GM12878 (cell line): ENCODE data around the gene HNRNPDL. TPM values are rescaled to one million over a fixed set of nuclear protein-coding genes. Genes with fewer than 3 reads are reported as not detected.

Experiments
- ATAC-seq: fragments of 200-7000 bp; cut with Tn5 transposase; 3 replicates; pipeline ENCODE4 v1.9.1; 2020; ENCODE audit warnings: mild to moderate bottlenecking, moderate library complexity
- BruUV-seq: library from RNA; stranded (reverse); fragments of 400-500 nt; replicated peaks from 2 replicates; lab custom pipeline; 2021; lab: Mats Ljungman, UMichigan
- CTCF ChIA-PET: fragments of 300-600 bp; sonication (Branson Sonifier 250); formaldehyde crosslinking; extraction: SDS; loops from one replicate; lab custom pipeline; 2021; ENCODE audit warnings: inconsistent platforms; lab: Yijun Ruan, JAX
- POLR2A ChIA-PET: fragments of 350-600 bp; formaldehyde crosslinking; extraction: SDS; loops from one replicate; lab custom pipeline; 2021; ENCODE audit warnings: inconsistent platforms; lab: Charles Lee
- RAD21 ChIA-PET: fragments of 300-600 bp; sonication (Branson Sonifier 250); formaldehyde crosslinking; loops from one replicate; lab custom pipeline; 2023; ENCODE audit warnings: antibody characterized with exemption; ENCODE audit not compliant: unreplicated experiment; lab: Charles Lee
- SMC1A ChIA-PET: fragments of 300-600 bp; sonication (Branson Sonifier 250); formaldehyde crosslinking; loops from one replicate; lab custom pipeline; 2023; ENCODE audit not compliant: unreplicated experiment, uncharacterized antibody; lab: Charles Lee
- DNase-seq: peaks from one replicate; pipeline ENCODE4 v3.0.0-alpha.2; 2011; ENCODE audit warnings: low read depth, low spot score
- FAIRE-seq: peaks from 3 replicates; lab custom pipeline; 2011; peaks lifted over from hg19 to GRCh38; lab: Jason Lieb, UNC
- H2AFZ ChIP-seq: 2 replicates; pipeline ENCODE4 v1.6.0; 2011; ENCODE audit warnings: low read depth, low read length, control low read depth; ENCODE audit not compliant: control insufficient read depth
- H3K27ac ChIP-seq: 2 replicates; pipeline ENCODE4 v1.5.1; 2011; ENCODE audit warnings: control low read depth; ENCODE audit not compliant: control insufficient read depth, insufficient read depth
- H3K27me3 ChIP-seq, 2 experiments: replicated peaks in 1 of 2; 2 replicates each; pipeline versions ENCODE4 v1.6.0 to v1.6.1; 2011; ENCODE audit warnings: low read length in 1 of 2; ENCODE audit not compliant: control insufficient read depth in 2 of 2, insufficient read depth in 2 of 2
- H3K36me3 ChIP-seq, 2 experiments: 2 replicates each; pipeline ENCODE4 v1.5.1; 2011; ENCODE audit warnings: low read length in 1 of 2; ENCODE audit not compliant: control insufficient read depth in 2 of 2, insufficient read depth in 2 of 2
- H3K4me1 ChIP-seq: 2 replicates; pipeline ENCODE4 v1.6.1; 2011; ENCODE audit warnings: mild to moderate bottlenecking, low read length, moderate library complexity, mixed read lengths; ENCODE audit not compliant: control insufficient read depth, insufficient read depth
- H3K4me2 ChIP-seq: 2 replicates; pipeline ENCODE4 v1.6.0; 2011; ENCODE audit warnings: control low read depth; ENCODE audit not compliant: control insufficient read depth, insufficient read depth
- H3K4me3 ChIP-seq: fragments of 200-600 bp; sonication (generic); 2 replicates; pipeline ENCODE4 v1.5.1; 2016
- H3K79me2 ChIP-seq: 2 replicates; pipeline ENCODE4 v1.6.0; 2011; ENCODE audit warnings: low read length; ENCODE audit not compliant: control insufficient read depth, insufficient read depth
- H3K9ac ChIP-seq: 2 replicates; pipeline ENCODE4 v1.8.0; 2011; ENCODE audit warnings: low read length, control low read depth, mixed read lengths; ENCODE audit not compliant: control insufficient read depth, insufficient read depth
- H3K9me3 ChIP-seq: replicated peaks from 3 replicates; pipeline ENCODE4 v1.5.1; 2011; ENCODE audit warnings: mild to moderate bottlenecking, low read length; ENCODE audit not compliant: control insufficient read depth, insufficient read depth
- H4K20me1 ChIP-seq: 2 replicates; pipeline ENCODE4 v1.6.0; 2011; ENCODE audit not compliant: control insufficient read depth, insufficient read depth
- BHLHE40 ChIP-seq, 2 experiments: fragments of 450-650 bp in 1 of 2; IDR thresholded peaks; 2 replicates each; pipeline ENCODE4 v1.6.1; 2011 to 2017; ENCODE audit warnings: low read depth in 2 of 2, borderline replicate concordance in 1 of 2, improper control_type of control experiment in 1 of 2, low read length in 1 of 2, mild to moderate bottlenecking in 1 of 2
- CEBPB ChIP-seq, 2 experiments: fragments of 150-350 bp in 1 of 2; IDR thresholded peaks; 2 replicates each; pipeline ENCODE4 v1.6.1; 2012 to 2014; ENCODE audit warnings: low read depth in 2 of 2, low read length in 2 of 2, borderline replicate concordance in 1 of 2, inconsistent platforms in 1 of 2
- FOS ChIP-seq: IDR thresholded peaks from 3 replicates; pipeline ENCODE4 v1.6.1; 2011; ENCODE audit warnings: borderline replicate concordance; ENCODE audit not compliant: insufficient read length; ENCODE audit errors: extremely low read depth
- JUND ChIP-seq: IDR thresholded peaks from 2 replicates; pipeline ENCODE4 v1.6.1; 2012; ENCODE audit warnings: low read depth, mild to moderate bottlenecking, low read length, improper control_type of control experiment, moderate library complexity
- LARP7 ChIP-seq: fragments of 450-650 bp; IDR thresholded peaks from 2 replicates; pipeline ENCODE4 v1.6.1; 2017; ENCODE audit warnings: mild to moderate bottlenecking
- NBN ChIP-seq: fragments of 450-650 bp; IDR thresholded peaks from 2 replicates; pipeline ENCODE4 v1.6.1; 2016
- NKRF ChIP-seq: fragments of 450-650 bp; conservative IDR thresholded peaks from 2 replicates; pipeline ENCODE4 v1.6.1; 2017; ENCODE audit warnings: mild to moderate bottlenecking, moderate library complexity
- PBX3 ChIP-seq: IDR thresholded peaks from 2 replicates; pipeline ENCODE4 v1.6.1; 2011; ENCODE audit warnings: mild to moderate bottlenecking, low read depth, low read length, moderate library complexity; ENCODE audit not compliant: insufficient replicate concordance
- RELA ChIP-seq: fragments of 450-650 bp; IDR thresholded peaks from 2 replicates; pipeline ENCODE4 v1.8.0; 2014; ENCODE audit warnings: borderline replicate concordance; ENCODE audit not compliant: partially characterized antibody
- SIN3A ChIP-seq: IDR thresholded peaks from 2 replicates; pipeline ENCODE4 v1.6.1; 2012; ENCODE audit warnings: low read depth, low read length, improper control_type of control experiment
- TCF7 ChIP-seq: IDR thresholded peaks from 2 replicates; pipeline ENCODE4 v1.6.1; 2014; ENCODE audit warnings: antibody characterized with exemption, borderline replicate concordance
- ZNF217 ChIP-seq: fragments of 450-650 bp; IDR thresholded peaks from 2 replicates; pipeline ENCODE4 v1.6.1; 2017; ENCODE audit warnings: antibody characterized with exemption, mild to moderate bottlenecking
- ZNF384 ChIP-seq: IDR thresholded peaks from 2 replicates; pipeline ENCODE4 v1.6.1; 2012; ENCODE audit warnings: low read depth, mild to moderate bottlenecking, low read length, improper control_type of control experiment, borderline replicate concordance
- WGBS: methylation state at CpG from one replicate; pipeline ENCODE4 v1.1.6; 2016; ENCODE audit warnings: low lambda C conversion rate; ENCODE audit not compliant: insufficient replicate concordance, insufficient coverage; ENCODE audit errors: missing lambda C conversion rate; 5-methylcytosine and 5-hydroxymethylcytosine counted together
- in situ Hi-C: fragments of 300-500 bp; cut with MboI; formaldehyde crosslinking; loops from 9 replicates; pipeline ENCODE4 v1.14.3; 2018; ENCODE audit warnings: mixed read lengths
- intact Hi-C: fragments of 100-400 bp; cut with micrococcal nuclease; formaldehyde crosslinking; loops from one replicate; pipeline ENCODE4 v1.14.2; 2022; ENCODE audit not compliant: unreplicated experiment
- polyA plus RNA-seq, 11 experiments: library from polyadenylated mRNA; depleted of rRNA in 4 of 11; unstranded in 6 of 11; stranded (reverse) in 5 of 11; fragments of >200 nt; fragmentation: Nextera tagmentation in 4 of 11; fragmentation: Illumina TruSeq in 1 of 11; extraction: Ambion mirVana in 4 of 11; extraction: Trizol in 1 of 11; gene quantifications; 1 replicate in 1 of 11; 2 replicates in 10 of 11; pipeline versions ENCODE4 v1.2.1 to v1.2.3, GENCODE V29; 2011 to 2016; ENCODE audit warnings: inconsistent platforms in 2 of 11, missing spikeins in 2 of 11, low read depth in 1 of 11
- total RNA-seq, 4 experiments: library from RNA; depleted of rRNA in 3 of 4; stranded (reverse); fragments of >200 nt in 3 of 4; fragmentation: Illumina TruSeq in 1 of 4; extraction: Trizol in 1 of 4; gene quantifications; 2 replicates each; pipeline versions ENCODE4 v1.2.1 to v1.2.3, GENCODE V29; 2013 to 2021

The HNRNPDL gene
- total and polyA plus RNA-seq, 10 of the 15 experiments (the other 5 are each of a cell fraction or from before 2014, with no cell fraction given), result 217 to 510 (median 345) TPM

- ChIA-PET SMC1A (interaction anchor here (1.0 to 1.5 kb wide), 2 partner anchors 12 to 14 kb away, joined by 3 to 5 read pairs; no protein-coding TSS in a partner anchor), POLR2A (interaction anchor here (0.5 to 1.1 kb wide), 3 partner anchors 15 to 74 kb away, joined by 3 read pairs; no protein-coding TSS in a partner anchor), RAD21 (no interaction called here), CTCF (interaction anchor here (0.8 kb wide), 1 partner anchor 11 kb away, joined by 3 read pairs; no protein-coding TSS in a partner anchor)
- Histone ChIP-seq H3K4me3 (no peak overlapping the region), H3K79me2 (peaks cover 2% of the 10 kb centered on the region; the same call in 1 of the 2 replicates), H3K27me3 (no peaks in the 10 kb centered on the region), H3K9ac (no peak overlapping the region), H3K9me3 (no peaks in the 10 kb centered on the region), H4K20me1 (no peaks in the 10 kb centered on the region), H3K36me3 (peaks cover 9 to 32% of the 10 kb centered on the region in 2 experiments), H3K27ac (no peak overlapping the region), H3K4me2 (no peak overlapping the region), H3K4me1 (no peaks in the 10 kb centered on the region), H2AFZ (no peak overlapping the region)
- DNase-seq, result no peak
- TF ChIP-seq JUND (no peak), TCF7 (no peak), ZNF384 (no peak), BHLHE40 (IDR thresholded peaks at IDR 0.05; ENCODE audit: borderline replicate concordance in 1 of 2, low read depth in 2 of 2, low read length in 1 of 2) (no peak), RELA (no peak), ZNF217 (no peak), PBX3 (no peak), SIN3A (no peak), NBN (no peak), NKRF (no peak), LARP7 (no peak), FOS (no peak), CEBPB (IDR thresholded peaks at IDR 0.05; ENCODE audit: borderline replicate concordance in 1 of 2, low read depth in 2 of 2, low read length in 2 of 2) (no peak)
- BruUV-seq, result no TSS peak
- intact Hi-C loops (no loop called here), in situ Hi-C loops (no loop called here)
- ATAC-seq, result no peak
- 96% methylated on average over 13 of the region's 13 CpGs for WGBS
- FAIRE-seq, result no peak
Measured at GRCh38 chr4:82450966-82451755, 20.9 kb upstream of the HNRNPDL start.
